GM20000 (cell line): ENCODE measurements around the gene EPHA1.

ENCODE experiments used
- DNase-seq: peaks from one replicate; pipeline ENCODE4 v3.0.0; 2012; ENCODE audit warnings: low spot score
- TF ChIP-seq, protein P1 (sequence below): IDR thresholded peaks from 2 replicates; pipeline ENCODE4 v1.5.1; 2012; ENCODE audit warnings: mild to moderate bottlenecking, control low read depth; ENCODE audit errors: extremely low read depth, missing control alignments

The EPHA1 gene

DNA sequence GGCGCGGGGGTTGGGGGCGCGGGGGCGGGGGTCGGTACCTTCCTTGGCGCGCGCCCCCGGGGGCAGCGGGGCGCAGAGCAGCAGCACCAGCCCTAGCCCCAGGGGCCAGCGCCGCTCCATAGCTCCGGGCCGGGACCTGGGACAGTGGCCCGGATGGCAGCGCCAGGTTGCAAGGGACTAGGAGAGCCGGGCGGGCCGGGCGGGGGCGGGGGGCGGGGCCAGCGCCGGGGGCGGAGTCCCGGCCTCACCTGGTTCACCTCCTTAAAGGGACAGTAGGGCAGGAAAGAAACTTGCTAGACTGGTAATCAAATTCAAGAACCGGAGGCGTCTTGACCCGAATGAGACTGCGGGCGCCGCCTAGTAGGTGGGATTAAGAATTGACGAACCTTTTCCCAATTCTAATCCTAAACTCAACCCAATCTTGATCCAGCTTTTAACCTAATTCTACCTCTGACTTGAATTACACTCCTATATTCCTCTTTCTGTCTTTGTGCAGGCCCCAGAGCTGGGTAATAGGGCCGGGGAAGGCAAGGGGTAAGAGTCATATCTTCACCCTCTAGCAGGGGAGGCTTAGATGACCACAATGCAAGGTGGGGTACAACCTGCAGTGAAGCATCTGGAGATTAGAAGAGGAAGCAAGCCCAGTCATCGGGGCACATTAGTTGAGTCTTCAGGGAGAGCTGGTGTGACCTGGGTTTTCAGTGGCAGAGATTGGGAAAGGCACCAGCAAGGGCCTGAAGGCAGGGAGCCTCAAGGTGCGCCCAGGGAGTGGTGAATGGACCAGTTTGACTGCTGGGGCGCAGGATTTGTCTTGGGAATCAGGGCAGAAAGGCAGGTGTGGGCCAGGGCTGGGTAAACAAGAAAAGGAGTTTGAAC, at the start of gene EPHA1:
Gene EPHA1 (minus strand): TSS at position 171 of the 876 bp plus-strand sequence. CDS start 51 bp downstream, at position 120.
- peak; percentile 68 for DNase-seq
- TF ChIP-seq, protein P1, sequence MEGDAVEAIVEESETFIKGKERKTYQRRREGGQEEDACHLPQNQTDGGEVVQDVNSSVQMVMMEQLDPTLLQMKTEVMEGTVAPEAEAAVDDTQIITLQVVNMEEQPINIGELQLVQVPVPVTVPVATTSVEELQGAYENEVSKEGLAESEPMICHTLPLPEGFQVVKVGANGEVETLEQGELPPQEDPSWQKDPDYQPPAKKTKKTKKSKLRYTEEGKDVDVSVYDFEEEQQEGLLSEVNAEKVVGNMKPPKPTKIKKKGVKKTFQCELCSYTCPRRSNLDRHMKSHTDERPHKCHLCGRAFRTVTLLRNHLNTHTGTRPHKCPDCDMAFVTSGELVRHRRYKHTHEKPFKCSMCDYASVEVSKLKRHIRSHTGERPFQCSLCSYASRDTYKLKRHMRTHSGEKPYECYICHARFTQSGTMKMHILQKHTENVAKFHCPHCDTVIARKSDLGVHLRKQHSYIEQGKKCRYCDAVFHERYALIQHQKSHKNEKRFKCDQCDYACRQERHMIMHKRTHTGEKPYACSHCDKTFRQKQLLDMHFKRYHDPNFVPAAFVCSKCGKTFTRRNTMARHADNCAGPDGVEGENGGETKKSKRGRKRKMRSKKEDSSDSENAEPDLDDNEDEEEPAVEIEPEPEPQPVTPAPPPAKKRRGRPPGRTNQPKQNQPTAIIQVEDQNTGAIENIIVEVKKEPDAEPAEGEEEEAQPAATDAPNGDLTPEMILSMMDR: no peak

DNA sequence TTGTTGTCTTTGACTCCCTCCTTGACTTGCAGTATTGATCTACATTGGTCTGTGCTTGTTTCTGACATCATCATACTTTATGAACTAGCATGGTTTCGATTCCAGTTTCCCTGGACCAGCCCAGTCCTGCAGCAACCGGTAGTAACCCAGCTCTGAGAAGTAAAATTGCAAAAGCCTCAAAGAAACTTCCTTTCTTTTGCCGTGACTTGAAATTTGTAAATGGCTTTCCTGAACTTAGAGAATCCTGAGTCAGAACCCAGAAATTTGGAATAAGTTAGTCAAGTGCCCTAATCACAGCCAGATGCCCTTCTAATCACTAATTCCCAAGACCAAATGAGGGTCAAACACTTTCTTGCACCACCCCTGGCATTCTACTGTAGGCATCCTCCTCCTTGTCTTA, 49.6 kb upstream of the EPHA1 start:
- DNase-seq: no peak

DNA sequence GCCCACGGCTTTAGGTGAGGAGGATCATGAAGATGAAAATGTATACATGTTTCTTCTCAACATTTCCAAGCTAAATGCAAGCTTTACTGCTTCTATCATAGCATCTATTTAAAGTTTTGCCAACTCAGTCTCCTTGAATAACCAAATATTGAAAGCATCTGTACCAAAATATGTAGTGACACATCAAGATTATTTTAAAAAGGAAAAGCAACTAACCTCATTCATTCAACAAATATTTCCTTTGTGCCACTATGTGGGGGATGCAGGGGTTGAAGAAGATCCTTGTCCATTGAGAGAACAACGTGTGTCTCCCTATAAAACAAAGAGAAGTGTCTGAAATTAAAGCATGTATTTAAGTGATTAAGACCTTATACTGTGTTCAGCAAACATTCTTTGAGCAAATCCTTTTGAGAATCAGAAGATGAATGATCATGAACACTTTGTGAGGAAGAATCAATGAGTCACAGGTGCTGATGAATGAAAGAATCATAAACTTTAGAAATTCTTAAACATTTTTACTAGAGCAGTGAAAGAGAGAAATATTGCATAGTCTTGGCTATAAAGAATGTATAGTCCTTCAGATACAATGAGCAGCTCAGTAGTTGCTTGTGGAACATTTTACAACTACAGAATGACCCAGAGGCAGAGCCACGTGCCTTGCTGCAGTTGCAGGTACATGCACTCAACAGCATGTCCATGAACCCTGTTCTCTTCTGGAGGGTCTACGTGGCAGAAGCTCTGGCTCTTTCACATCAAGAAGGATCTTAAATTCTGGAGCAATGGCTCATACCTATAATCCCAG, 48.5 kb upstream of the EPHA1 start:
- TF ChIP-seq, protein P1: no peak
- no peak for DNase-seq

More for the DNA sequence above, 49.6 kb upstream of the EPHA1 start:
- TF ChIP-seq, protein P1: no peak

DNA sequence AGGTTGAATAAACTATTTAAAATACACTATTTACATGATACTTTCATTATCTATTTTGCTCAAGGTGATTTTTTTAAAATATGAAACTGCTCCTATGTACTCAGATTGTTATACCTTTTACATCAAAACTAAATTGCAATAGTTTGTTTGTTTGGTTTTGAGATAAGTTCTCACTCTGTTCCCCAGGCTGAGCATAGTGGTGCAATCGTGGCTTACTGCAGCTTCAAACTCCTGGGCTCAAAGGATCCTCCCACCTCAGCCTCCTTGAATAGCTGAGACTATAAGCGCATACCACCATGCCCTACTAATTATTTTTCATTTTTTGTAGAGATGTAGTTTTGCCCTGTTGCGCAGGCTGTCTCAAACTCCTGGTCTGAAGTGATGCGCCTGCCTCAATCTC, 47.3 kb upstream of the EPHA1 start:
- TF ChIP-seq, protein P1: no peak
- DNase-seq: no peak

DNA sequence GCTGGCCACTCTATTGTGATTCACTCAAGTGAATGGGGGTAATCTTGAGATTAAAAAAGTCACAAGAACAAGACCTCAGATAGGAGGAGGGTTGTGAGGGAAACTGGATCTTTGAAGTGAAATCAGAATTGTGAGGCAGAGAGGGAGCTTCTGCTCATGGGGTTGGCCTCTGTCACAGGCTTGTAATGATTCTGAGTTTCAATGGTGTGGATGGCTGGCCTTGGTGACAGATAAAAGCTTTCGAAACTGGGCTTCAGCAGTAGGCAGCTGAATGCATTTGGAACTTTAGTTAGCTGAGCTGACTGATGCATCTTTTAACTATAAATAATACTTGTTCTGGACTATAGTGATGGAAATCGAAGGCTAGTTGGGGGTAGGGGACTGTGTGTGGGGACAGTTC, 46.8 kb upstream of the EPHA1 start:
- DNase-seq: no peak
- TF ChIP-seq, protein P1: no peak

DNA sequence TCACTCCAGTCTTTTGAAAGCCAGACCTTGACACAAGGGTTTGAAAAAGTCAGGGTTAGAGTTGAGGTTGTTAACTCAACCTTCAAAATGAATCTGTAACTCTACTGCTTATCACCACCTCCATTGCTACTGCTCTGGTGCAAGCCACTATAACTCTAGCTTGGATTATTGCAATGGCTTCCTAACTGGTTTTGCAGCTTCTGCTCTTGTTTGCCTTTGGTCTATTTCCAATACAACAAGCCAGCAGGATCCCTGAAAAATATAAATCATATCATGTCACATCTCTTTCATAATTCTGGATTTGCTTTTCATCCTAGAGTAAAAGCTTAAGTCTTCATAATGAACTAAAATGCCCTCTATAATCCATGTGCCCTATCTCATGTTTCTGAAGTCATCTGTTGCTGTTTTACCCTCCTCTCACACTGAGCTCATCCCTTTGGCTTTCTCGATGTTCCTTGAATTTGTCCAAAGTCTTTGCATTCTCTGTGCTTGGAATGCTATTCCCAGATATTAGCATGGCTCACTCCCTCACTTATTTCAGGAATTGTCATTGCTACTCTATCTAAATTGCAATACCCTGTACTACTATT, 45.5 kb upstream of the EPHA1 start:
- DNase-seq: no peak
- TF ChIP-seq, protein P1: no peak
